GM23338 (cell line): ENCODE data around the gene MYO1F. TPM values are rescaled to one million over a fixed set of nuclear protein-coding genes. Genes with fewer than 3 reads are reported as not detected.

Experiments used
- ATAC-seq: fragments of 200-7000 bp; cut with Tn5 transposase; 3 replicates; pipeline ENCODE4 v1.9.1; 2020
- DNase-seq: peaks from one replicate; pipeline ENCODE4 v3.0.0-alpha.2; 2015; ENCODE audit warnings: low spot score
- H2AFZ ChIP-seq: fragments of 200-600 bp; sonication (generic); 2 replicates; pipeline ENCODE4 v1.8.0; 2016; ENCODE audit warnings: antibody characterized with exemption, mild to moderate bottlenecking, moderate library complexity
- H3F3A ChIP-seq: fragments of 200-600 bp; sonication (generic); replicated peaks from 2 replicates; pipeline ENCODE4 v1.8.0; 2017; ENCODE audit warnings: antibody characterized with exemption, mixed run types, low read depth
- H3K27ac ChIP-seq: fragments of 200-600 bp; sonication (generic); 2 replicates; pipeline ENCODE4 v1.6.1; 2016; ENCODE audit warnings: low read depth
- H3K27me3 ChIP-seq: fragments of 200-600 bp; sonication (generic); 2 replicates; pipeline ENCODE4 v1.8.0; 2016; ENCODE audit warnings: mild to moderate bottlenecking, mixed run types, moderate library complexity; ENCODE audit not compliant: insufficient read depth
- H3K36me3 ChIP-seq: fragments of 200-600 bp; sonication (generic); 2 replicates; pipeline ENCODE4 v1.8.0; 2016; ENCODE audit warnings: mild to moderate bottlenecking; ENCODE audit not compliant: insufficient read depth
- H3K4me1 ChIP-seq: fragments of 200-600 bp; sonication (generic); 2 replicates; pipeline ENCODE4 v1.8.0; 2016; ENCODE audit warnings: mild to moderate bottlenecking, moderate library complexity; ENCODE audit not compliant: insufficient read depth
- H3K4me2 ChIP-seq: fragments of 200-600 bp; sonication (generic); 2 replicates; pipeline ENCODE4 v1.7.1; 2017; ENCODE audit warnings: mixed run types
- H3K4me3 ChIP-seq: fragments of 200-600 bp; sonication (generic); 2 replicates; pipeline ENCODE4 v1.6.1; 2016; ENCODE audit warnings: mixed run types
- H3K79me2 ChIP-seq: fragments of 200-600 bp; sonication (generic); replicated peaks from 2 replicates; pipeline ENCODE4 v1.8.0; 2017; ENCODE audit warnings: mild to moderate bottlenecking; ENCODE audit not compliant: insufficient read depth
- H3K9me2 ChIP-seq: fragments of 200-600 bp; sonication (generic); 2 replicates; pipeline ENCODE4 v1.8.0; 2017; ENCODE audit not compliant: insufficient read depth
- H4K20me1 ChIP-seq: fragments of 200-600 bp; sonication (generic); replicated peaks from 2 replicates; pipeline ENCODE4 v1.8.0; 2017; ENCODE audit warnings: mild to moderate bottlenecking; ENCODE audit not compliant: insufficient read depth
- H3K27ac Mint-ChIP-seq: 2 replicates; pipeline ENCODE4 v1.8.0; 2020; ENCODE audit warnings: inconsistent platforms, mild to moderate bottlenecking, moderate library complexity, mixed read lengths
- H3K27me3 Mint-ChIP-seq: 3 replicates; pipeline ENCODE4 v1.8.0; 2022; ENCODE audit warnings: low read depth, mild to moderate bottlenecking, moderate library complexity, mixed read lengths, inconsistent platforms; ENCODE audit not compliant: insufficient read depth, poor library complexity
- H3K36me3 Mint-ChIP-seq: 3 replicates; pipeline ENCODE4 v1.8.0; 2021; ENCODE audit warnings: low read depth, mild to moderate bottlenecking, inconsistent platforms, moderate library complexity, mixed read lengths
- H3K4me1 Mint-ChIP-seq: 3 replicates; pipeline ENCODE4 v1.8.0; 2020; ENCODE audit warnings: mild to moderate bottlenecking, inconsistent platforms, mixed read lengths
- H3K4me3 Mint-ChIP-seq: 3 replicates; pipeline ENCODE4 v1.8.0; 2021; ENCODE audit warnings: moderate library complexity, mild to moderate bottlenecking, inconsistent platforms, mixed read lengths
- H3K9me3 Mint-ChIP-seq: 3 replicates; pipeline ENCODE4 v1.8.0; 2020; ENCODE audit warnings: moderate library complexity, mild to moderate bottlenecking, inconsistent platforms, mixed read lengths
- CREB1 ChIP-seq: fragments of 250-450 bp; sonication (Bioruptor Pico); IDR thresholded peaks from 2 replicates; pipeline ENCODE4 v1.5.0; 2020; ENCODE audit warnings: low read depth, mild to moderate bottlenecking, moderate library complexity
- CTCF ChIP-seq, 2 experiments: fragments of 200-600 bp in 1 of 2; sonication (generic) in 1 of 2; conservative IDR thresholded peaks; 2 replicates each; pipeline versions ENCODE4 v1.5.1 to v1.6.1; 2016 to 2017; ENCODE audit warnings: antibody characterized with exemption in 2 of 2, low read depth in 2 of 2, mild to moderate bottlenecking in 2 of 2, moderate library complexity in 1 of 2
- ETS1 ChIP-seq: IDR thresholded peaks from 2 replicates; pipeline ENCODE4 v1.6.1; 2016; ENCODE audit warnings: antibody characterized with exemption
- EZH2 ChIP-seq: fragments of 200-600 bp; sonication (generic); IDR thresholded peaks from one replicate; pipeline ENCODE4 v1.8.0; 2017; ENCODE audit warnings: antibody characterized with exemption, mild to moderate bottlenecking, low read depth; ENCODE audit not compliant: unreplicated experiment
- EZH2phosphoT487 ChIP-seq: fragments of 200-600 bp; sonication (generic); IDR thresholded peaks from one replicate; pipeline ENCODE4 v1.8.1; 2018; ENCODE audit warnings: antibody characterized with exemption; ENCODE audit not compliant: unreplicated experiment
- JUNB ChIP-seq: IDR thresholded peaks from one replicate; pipeline ENCODE4 v1.6.1; 2016; ENCODE audit warnings: antibody characterized with exemption; ENCODE audit not compliant: unreplicated experiment
- NANOG ChIP-seq: IDR thresholded peaks from 2 replicates; pipeline ENCODE4 v1.6.1; 2016; ENCODE audit warnings: antibody characterized with exemption, borderline replicate concordance
- POLR2AphosphoS5 ChIP-seq: IDR thresholded peaks from 2 replicates; pipeline ENCODE4 v1.6.1; 2016; ENCODE audit warnings: antibody characterized with exemption, low read depth
- STAT1 ChIP-seq: IDR thresholded peaks from one replicate; pipeline ENCODE4 v1.6.1; 2016; ENCODE audit warnings: antibody characterized with exemption; ENCODE audit not compliant: unreplicated experiment
- ZNF331 ChIP-seq: fragments of 250-450 bp; sonication (Bioruptor Pico); IDR thresholded peaks from 2 replicates; pipeline ENCODE4 v1.5.0; 2020; ENCODE audit warnings: low read depth, mild to moderate bottlenecking, moderate library complexity
- ZNF462 ChIP-seq: fragments of 250-450 bp; sonication (Bioruptor Pico); IDR thresholded peaks from 2 replicates; pipeline ENCODE4 v1.5.0; 2020; ENCODE audit warnings: mild to moderate bottlenecking, moderate library complexity
- polyA plus RNA-seq: library from polyadenylated mRNA; unstranded; fragments of >200 nt; fragmentation: Nextera tagmentation; extraction: Ambion mirVana; gene quantifications from 2 replicates; pipeline ENCODE4 v1.2.1, GENCODE V29; 2016
- total RNA-seq: library from RNA; depleted of rRNA; stranded (reverse); fragments of >200 nt; shearing (Covaris generic); gene quantifications from 2 replicates; pipeline ENCODE4 v1.2.3, GENCODE V29; 2014

Gene MYO1F
- total and polyA plus RNA-seq, 2 experiments from 2014 or later = 3.9 to 5.7 TPM

- no peak for TF ChIP-seq EZH2phosphoT487
- TF ChIP-seq CREB1 (CRISPR knock-in tag) = no peak
- Histone ChIP-seq H3K9me2 (peaks cover 3% of the 10 kb centered on the region; the same call in 1 of the 2 replicates), H4K20me1 (no peaks in the 10 kb centered on the region), H3K27ac (no peak overlapping the region), H3K36me3 (no peaks in the 10 kb centered on the region), H3F3A (peaks cover 5% of the 10 kb centered on the region; the same call in 1 of the 2 replicates), H2AFZ (no peak overlapping the region), H3K27me3 (no peaks in the 10 kb centered on the region), H3K79me2 (no peaks in the 10 kb centered on the region), H3K4me3 (no peak overlapping the region), H3K4me2 (no peak overlapping the region), H3K4me1 (no peaks in the 10 kb centered on the region)
- H3K4me3 Mint-ChIP-seq = no peak overlapping the region
- ATAC-seq (no peak), DNase-seq (no peak)
- H3K9me3 Mint-ChIP-seq = no peaks in the 10 kb centered on the region
- peaks cover 3% of the 10 kb centered on the region; the same call in 1 of the 3 replicates for H3K4me1 Mint-ChIP-seq
- peaks cover 13% of the 10 kb centered on the region for H3K27me3 Mint-ChIP-seq
- H3K36me3 Mint-ChIP-seq = peaks cover 21% of the 10 kb centered on the region; the same call in 2 of the 3 replicates
- H3K27ac Mint-ChIP-seq = no peak overlapping the region
Measured at GRCh38 chr19:8550070-8550469, 27.2 kb downstream of the MYO1F start.

GRCh38 chr19:8545743-8546142 is 31.5 kb downstream of the MYO1F start:
- no peaks in the 10 kb centered on the region for H3F3A ChIP-seq
- ATAC-seq (no peak), DNase-seq (no peak)
- H3K9me2 ChIP-seq = no peaks in the 10 kb centered on the region
- no peaks in the 10 kb centered on the region for H3K9me3 Mint-ChIP-seq
- no peak overlapping the region for H3K4me2 ChIP-seq
- H3K4me3 Mint-ChIP-seq = no peak overlapping the region
- no peaks in the 10 kb centered on the region for H3K4me1 Mint-ChIP-seq
- H3K27me3 ChIP-seq = no peaks in the 10 kb centered on the region
- peaks cover 21% of the 10 kb centered on the region; the same call in 2 of the 3 replicates for H3K36me3 Mint-ChIP-seq
- no peaks in the 10 kb centered on the region for H3K4me1 ChIP-seq
- H3K27me3 Mint-ChIP-seq = peaks cover 3% of the 10 kb centered on the region
- H3K79me2 ChIP-seq = no peaks in the 10 kb centered on the region
- no peak overlapping the region for H3K27ac Mint-ChIP-seq
- H3K4me3 ChIP-seq = no peak overlapping the region
- H4K20me1 ChIP-seq = no peaks in the 10 kb centered on the region; the same call in 1 of the 2 replicates
- no peak overlapping the region for H3K27ac ChIP-seq
- H3K36me3 ChIP-seq = no peaks in the 10 kb centered on the region
- H2AFZ ChIP-seq = no peak overlapping the region
- TF ChIP-seq ETS1 (no peak), JUNB (no peak), ZNF462 (CRISPR knock-in tag) (no peak), NANOG (no peak), EZH2 (no peak), STAT1 (no peak), POLR2AphosphoS5 (no peak), ZNF331 (CRISPR knock-in tag) (no peak), CTCF (conservative IDR thresholded peaks at IDR 0.05; ENCODE audit: low read depth in 2 of 2) (no peak)
